ENCODE results near the gene MAPK6.

DNA sequence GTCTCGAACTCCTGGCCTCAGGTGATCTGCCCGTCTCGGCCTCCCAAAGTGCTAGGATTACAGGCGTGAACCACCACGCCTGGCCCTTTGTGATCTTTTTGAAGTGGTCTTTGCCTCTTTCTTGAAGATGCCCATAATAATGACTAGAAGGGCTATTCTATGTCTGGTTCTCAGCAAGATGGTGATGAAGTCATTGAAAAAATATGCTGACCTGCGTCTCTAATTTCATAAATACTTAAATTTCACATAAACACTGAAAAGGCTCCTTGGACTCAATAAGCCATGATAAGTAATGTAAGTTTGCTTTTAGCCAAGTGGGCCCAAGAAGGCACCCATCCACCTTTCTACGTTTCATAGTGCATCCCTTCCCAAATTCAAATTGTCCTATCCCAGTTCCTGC lies 775 bp upstream of the MAPK6 start:
- TF ChIP-seq POLR2A (IDR thresholded peaks at IDR 0.05) (no peak), EP300 (IDR thresholded peaks at IDR 0.05) (no peak), POLR2AphosphoS5 (IDR thresholded peaks at IDR 0.05) (no peak)
- TF ChIP-seq, protein P1, sequence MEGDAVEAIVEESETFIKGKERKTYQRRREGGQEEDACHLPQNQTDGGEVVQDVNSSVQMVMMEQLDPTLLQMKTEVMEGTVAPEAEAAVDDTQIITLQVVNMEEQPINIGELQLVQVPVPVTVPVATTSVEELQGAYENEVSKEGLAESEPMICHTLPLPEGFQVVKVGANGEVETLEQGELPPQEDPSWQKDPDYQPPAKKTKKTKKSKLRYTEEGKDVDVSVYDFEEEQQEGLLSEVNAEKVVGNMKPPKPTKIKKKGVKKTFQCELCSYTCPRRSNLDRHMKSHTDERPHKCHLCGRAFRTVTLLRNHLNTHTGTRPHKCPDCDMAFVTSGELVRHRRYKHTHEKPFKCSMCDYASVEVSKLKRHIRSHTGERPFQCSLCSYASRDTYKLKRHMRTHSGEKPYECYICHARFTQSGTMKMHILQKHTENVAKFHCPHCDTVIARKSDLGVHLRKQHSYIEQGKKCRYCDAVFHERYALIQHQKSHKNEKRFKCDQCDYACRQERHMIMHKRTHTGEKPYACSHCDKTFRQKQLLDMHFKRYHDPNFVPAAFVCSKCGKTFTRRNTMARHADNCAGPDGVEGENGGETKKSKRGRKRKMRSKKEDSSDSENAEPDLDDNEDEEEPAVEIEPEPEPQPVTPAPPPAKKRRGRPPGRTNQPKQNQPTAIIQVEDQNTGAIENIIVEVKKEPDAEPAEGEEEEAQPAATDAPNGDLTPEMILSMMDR (IDR thresholded peaks at IDR 0.05): no peak
